Keratinocyte (primary cell): Measurements from ENCODE around the gene ARMC9.

ENCODE experiments used
- CTCF ChIP-seq, 3 experiments: IDR thresholded peaks in 1 of 3; conservative IDR thresholded peaks in 1 of 3; optimal IDR thresholded peaks in 1 of 3; 2 replicates in 2 of 3; 3 replicates in 1 of 3; pipeline versions ENCODE3 to v1.5.1; 2011; ENCODE audit warnings: low read length in 3 of 3, mild to moderate bottlenecking in 3 of 3, moderate library complexity in 2 of 3, control low read depth in 1 of 3, inconsistent platforms in 1 of 3; ENCODE audit not compliant: insufficient read depth in 2 of 3; ENCODE audit errors: extremely low read depth in 1 of 3
- EZH2 ChIP-seq: IDR thresholded peaks from one replicate; pipeline ENCODE4 v1.6.1; 2012; ENCODE audit warnings: inconsistent platforms, mild to moderate bottlenecking, low read length, moderate library complexity

GRCh38 chr2:231380991-231381847 lies 182.8 kb downstream of the ARMC9 start:
- TF ChIP-seq CTCF (optimal IDR thresholded peaks at IDR 0.05 in 1 of 3, IDR thresholded peaks at IDR 0.05 in 1 of 3, conservative IDR thresholded peaks at IDR 0.05 in 1 of 3; ENCODE audit: extremely low read depth in 1 of 3, insufficient read depth in 2 of 3, low read length in 3 of 3), result no peak
- no peak for TF ChIP-seq EZH2
